ENCODE data around the gene TMEM109.
A peak's percentile ranks its signal among the peaks of the same experiment; 100 is the strongest.

Gene TMEM109

GRCh38 chr11:60921777-60922335, 7.9 kb downstream of the TMEM109 start:
- Histone ChIP-seq H3K27ac (ENCODE audit: low read depth, low read length) (no peak overlapping the region), H3K14ac (ENCODE audit: low read length) (no peak overlapping the region)
- DNase-seq = no peak

GRCh38 chr11:60922906-60923305, 8.9 kb downstream of the TMEM109 start:
- Histone ChIP-seq H2AK5ac (ENCODE audit: low read length) (no peak overlapping the region), H2BK120ac (ENCODE audit: insufficient read depth, low read length, poor library complexity) (no peak overlapping the region), H4K8ac (ENCODE audit: low read depth, low read length) (no peak overlapping the region), H3K79me1 (ENCODE audit: low read length) (peaks cover 10% of the 10 kb centered on the region), H3K27ac (ENCODE audit: low read depth, low read length) (no peak overlapping the region), H2BK12ac (ENCODE audit: low read length) (no peak overlapping the region), H3K14ac (ENCODE audit: low read length) (no peak overlapping the region), H2BK5ac (ENCODE audit: low read depth, low read length, poor library complexity) (no peak overlapping the region), H4K12ac (ENCODE audit: low read depth, low read length) (no peak overlapping the region), H3K36me3 (ENCODE audit: control insufficient read depth in 1 of 2, insufficient read depth in 2 of 2, low read length in 2 of 2) (peaks cover 43 to 52% of the 10 kb centered on the region in 2 experiments), H3K79me2 (ENCODE audit: control insufficient read depth, insufficient read depth, low read length, poor library complexity) (peaks cover 10% of the 10 kb centered on the region), H4K91ac (ENCODE audit: low read depth, low read length) (no peak overlapping the region), H3K4me2 (ENCODE audit: low read length) (no peak overlapping the region), H3K4me3 (ENCODE audit: low read depth, low read length) (no peak overlapping the region), H3K27me3 (ENCODE audit: insufficient read depth, low read length) (no peaks in the 10 kb centered on the region), H3K18ac (ENCODE audit: low read length) (no peak overlapping the region), H2AFZ (ENCODE audit: insufficient read depth, low read length, poor library complexity) (no peak overlapping the region), H3K4ac (ENCODE audit: low read depth, low read length) (no peak overlapping the region), H3K23ac (ENCODE audit: low read length) (no peak overlapping the region), H3K9me3 (ENCODE audit: insufficient read depth, low read depth, low read length) (no peaks in the 10 kb centered on the region), H3K4me1 (ENCODE audit: control insufficient read depth in 1 of 2, insufficient read depth in 2 of 2, low read length in 2 of 2) (peaks cover 14 to 23% of the 10 kb centered on the region in 2 experiments), H3K9ac (ENCODE audit: low read length) (no peak overlapping the region)
- no CpG with 5 or more reads among the region's 6 CpGs for WGBS (ENCODE audit: extremely low coverage, insufficient coverage, insufficient read length)
- DNase-seq = no peak

More at GRCh38 chr11:60921777-60922335, 7.9 kb downstream of the TMEM109 start:
- H2AFZ ChIP-seq (ENCODE audit: insufficient read depth, low read length, poor library complexity) = no peak overlapping the region
- no peak overlapping the region for H4K12ac ChIP-seq (ENCODE audit: low read depth, low read length)
- peaks cover 33 to 42% of the 10 kb centered on the region in 2 experiments for H3K36me3 ChIP-seq (ENCODE audit: control insufficient read depth in 1 of 2, insufficient read depth in 2 of 2, low read length in 2 of 2)
- no peaks in the 10 kb centered on the region for H3K9me3 ChIP-seq (ENCODE audit: insufficient read depth, low read depth, low read length)
- H3K9ac ChIP-seq (ENCODE audit: low read length) = no peak overlapping the region
- H4K8ac ChIP-seq (ENCODE audit: low read depth, low read length) = no peak overlapping the region
- H3K4me1 ChIP-seq (ENCODE audit: control insufficient read depth in 1 of 2, insufficient read depth in 2 of 2, low read length in 2 of 2) = peaks cover 14 to 23% of the 10 kb centered on the region in 2 experiments
- H3K79me1 ChIP-seq (ENCODE audit: low read length) = peaks cover 10% of the 10 kb centered on the region
- H3K18ac ChIP-seq (ENCODE audit: low read length) = no peak overlapping the region
- H4K91ac ChIP-seq (ENCODE audit: low read depth, low read length) = no peak overlapping the region
- H3K27me3 ChIP-seq (ENCODE audit: insufficient read depth, low read length) = no peaks in the 10 kb centered on the region
- H2AK5ac ChIP-seq (ENCODE audit: low read length) = no peak overlapping the region
- no peak overlapping the region for H2BK120ac ChIP-seq (ENCODE audit: insufficient read depth, low read length, poor library complexity)
- H2BK12ac ChIP-seq (ENCODE audit: low read length) = no peak overlapping the region
- H3K23ac ChIP-seq (ENCODE audit: low read length) = no peak overlapping the region
- H3K79me2 ChIP-seq (ENCODE audit: control insufficient read depth, insufficient read depth, low read length, poor library complexity) = peaks cover 10% of the 10 kb centered on the region
- H2BK5ac ChIP-seq (ENCODE audit: low read depth, low read length, poor library complexity) = no peak overlapping the region
- H3K4me3 ChIP-seq (ENCODE audit: low read depth, low read length) = no peak overlapping the region
- H3K4ac ChIP-seq (ENCODE audit: low read depth, low read length) = no peak overlapping the region
- no peak overlapping the region for H3K4me2 ChIP-seq (ENCODE audit: low read length)
- no CpG with 5 or more reads among the region's 23 CpGs for WGBS (ENCODE audit: extremely low coverage, insufficient coverage, insufficient read length)

- H3K79me2 ChIP-seq (ENCODE audit: control insufficient read depth, insufficient read depth, low read length, poor library complexity) = peaks cover 10% of the 10 kb centered on the region
- no CpG with 5 or more reads among the region's 5 CpGs for WGBS (ENCODE audit: extremely low coverage, insufficient coverage, insufficient read length)
Measured at GRCh38 chr11:60923326-60923725, 9.4 kb downstream of the TMEM109 start.

GRCh38 chr11:60923800-60924109, 9.8 kb downstream of the TMEM109 start:
- peaks cover 10% of the 10 kb centered on the region for H3K79me1 ChIP-seq (ENCODE audit: low read length)
- peak overlapping the region; percentile 35 for H2BK120ac ChIP-seq (ENCODE audit: insufficient read depth, low read length, poor library complexity)
- no peaks in the 10 kb centered on the region for H3K27me3 ChIP-seq (ENCODE audit: insufficient read depth, low read length)
- no peaks in the 10 kb centered on the region for H3K9me3 ChIP-seq (ENCODE audit: insufficient read depth, low read depth, low read length)
- H2BK12ac ChIP-seq (ENCODE audit: low read length) = peak overlapping the region; percentile 6
- no CpG with 5 or more reads among the region's 6 CpGs for WGBS (ENCODE audit: extremely low coverage, insufficient coverage, insufficient read length)
- no peak overlapping the region for H2AFZ ChIP-seq (ENCODE audit: insufficient read depth, low read length, poor library complexity)
- peak overlapping the region; percentile 98 for H3K4me2 ChIP-seq (ENCODE audit: low read length)
- no peak overlapping the region for H3K4me3 ChIP-seq (ENCODE audit: low read depth, low read length)
- H3K4ac ChIP-seq (ENCODE audit: low read depth, low read length) = no peak overlapping the region
- H3K18ac ChIP-seq (ENCODE audit: low read length) = peak overlapping the region; percentile 28
- H3K14ac ChIP-seq (ENCODE audit: low read length) = no peak overlapping the region
- peaks cover 12 to 20% of the 10 kb centered on the region in 2 experiments for H3K4me1 ChIP-seq (ENCODE audit: control insufficient read depth in 1 of 2, insufficient read depth in 2 of 2, low read length in 2 of 2)
- H2AK5ac ChIP-seq (ENCODE audit: low read length) = peak overlapping the region; percentile 45
- H3K36me3 ChIP-seq (ENCODE audit: control insufficient read depth in 1 of 2, insufficient read depth in 2 of 2, low read length in 2 of 2) = peaks cover 47 to 58% of the 10 kb centered on the region in 2 experiments
- no peak overlapping the region for H4K12ac ChIP-seq (ENCODE audit: low read depth, low read length)
- no peak overlapping the region for H2BK5ac ChIP-seq (ENCODE audit: low read depth, low read length, poor library complexity)
- no peak overlapping the region for H3K9ac ChIP-seq (ENCODE audit: low read length)
- peak overlapping the region; percentile 24 for H4K8ac ChIP-seq (ENCODE audit: low read depth, low read length)
- H3K23ac ChIP-seq (ENCODE audit: low read length) = no peak overlapping the region
- no peak overlapping the region for H3K27ac ChIP-seq (ENCODE audit: low read depth, low read length)
- DNase-seq = no peak
- H4K91ac ChIP-seq (ENCODE audit: low read depth, low read length) = peak overlapping the region; percentile 36
- peaks cover 10% of the 10 kb centered on the region for H3K79me2 ChIP-seq (ENCODE audit: control insufficient read depth, insufficient read depth, low read length, poor library complexity)

More at GRCh38 chr11:60923326-60923725, 9.4 kb downstream of the TMEM109 start:
- Histone ChIP-seq H3K23ac (ENCODE audit: low read length) (no peak overlapping the region), H3K27ac (ENCODE audit: low read depth, low read length) (no peak overlapping the region), H3K14ac (ENCODE audit: low read length) (no peak overlapping the region), H2AFZ (ENCODE audit: insufficient read depth, low read length, poor library complexity) (no peak overlapping the region), H2BK5ac (ENCODE audit: low read depth, low read length, poor library complexity) (no peak overlapping the region), H2BK120ac (ENCODE audit: insufficient read depth, low read length, poor library complexity) (no peak overlapping the region), H3K4ac (ENCODE audit: low read depth, low read length) (no peak overlapping the region), H3K18ac (ENCODE audit: low read length) (no peak overlapping the region), H4K12ac (ENCODE audit: low read depth, low read length) (no peak overlapping the region), H2AK5ac (ENCODE audit: low read length) (no peak overlapping the region), H3K9me3 (ENCODE audit: insufficient read depth, low read depth, low read length) (no peaks in the 10 kb centered on the region), H3K79me1 (ENCODE audit: low read length) (peaks cover 10% of the 10 kb centered on the region), H3K4me3 (ENCODE audit: low read depth, low read length) (no peak overlapping the region), H3K4me2 (ENCODE audit: low read length) (no peak overlapping the region), H4K91ac (ENCODE audit: low read depth, low read length) (no peak overlapping the region), H3K9ac (ENCODE audit: low read length) (no peak overlapping the region), H3K36me3 (ENCODE audit: control insufficient read depth in 1 of 2, insufficient read depth in 2 of 2, low read length in 2 of 2) (peaks cover 45 to 54% of the 10 kb centered on the region in 2 experiments), H3K4me1 (ENCODE audit: control insufficient read depth in 1 of 2, insufficient read depth in 2 of 2, low read length in 2 of 2) (peaks cover 14 to 23% of the 10 kb centered on the region in 2 experiments), H4K8ac (ENCODE audit: low read depth, low read length) (no peak overlapping the region), H2BK12ac (ENCODE audit: low read length) (no peak overlapping the region), H3K27me3 (ENCODE audit: insufficient read depth, low read length) (no peaks in the 10 kb centered on the region)
- no peak for DNase-seq

All from trophoblast cell (in vitro differentiated cells and primary cell).